Progenitor cell of endocrine pancreas (in vitro differentiated cells): ENCODE data around the gene PCCA. TPM values are rescaled to one million over a fixed set of nuclear protein-coding genes. Genes with fewer than 3 reads are reported as not detected.

Experiments
- DNase-seq: peaks from one replicate; pipeline ENCODE4 v3.0.0; 2021; ENCODE audit warnings: low spot score; ENCODE audit not compliant: unreplicated experiment
- H3K27ac Mint-ChIP-seq: 2 replicates; pipeline ENCODE4 v1.8.0; 2021; ENCODE audit warnings: mild to moderate bottlenecking, moderate library complexity, mixed read lengths
- H3K27me3 Mint-ChIP-seq: 2 replicates; pipeline ENCODE4 v1.8.0; 2021; ENCODE audit warnings: mixed read lengths
- H3K36me3 Mint-ChIP-seq: 2 replicates; pipeline ENCODE4 v1.8.0; 2022; ENCODE audit warnings: mixed read lengths; ENCODE audit not compliant: insufficient read depth
- H3K4me1 Mint-ChIP-seq: 2 replicates; pipeline ENCODE4 v1.8.0; 2021; ENCODE audit warnings: low read depth, mixed read lengths
- H3K4me3 Mint-ChIP-seq: 2 replicates; pipeline ENCODE4 v1.8.0; 2021; ENCODE audit warnings: low read depth, mild to moderate bottlenecking, moderate library complexity, mixed read lengths
- H3K9me3 Mint-ChIP-seq: 2 replicates; pipeline ENCODE4 v1.8.0; 2021; ENCODE audit warnings: low read depth, mixed read lengths
- long read RNA-seq: library from polyadenylated mRNA; unstranded; transcript quantifications from one replicate; pipeline ENCODE4 v2.0.0, GENCODE V29; 2020
- total RNA-seq: library from RNA; stranded (reverse); gene quantifications from 2 replicates; pipeline ENCODE4 v1.2.1, GENCODE V29; 2021
- TF ChIP-seq, protein P1 (sequence below): fragments of 200-600 bp; sonication (generic); IDR thresholded peaks from one replicate; pipeline ENCODE4 v1.5.0; 2021; ENCODE audit warnings: antibody characterized with exemption, mild to moderate bottlenecking; ENCODE audit not compliant: unreplicated experiment

The PCCA gene, protein sequence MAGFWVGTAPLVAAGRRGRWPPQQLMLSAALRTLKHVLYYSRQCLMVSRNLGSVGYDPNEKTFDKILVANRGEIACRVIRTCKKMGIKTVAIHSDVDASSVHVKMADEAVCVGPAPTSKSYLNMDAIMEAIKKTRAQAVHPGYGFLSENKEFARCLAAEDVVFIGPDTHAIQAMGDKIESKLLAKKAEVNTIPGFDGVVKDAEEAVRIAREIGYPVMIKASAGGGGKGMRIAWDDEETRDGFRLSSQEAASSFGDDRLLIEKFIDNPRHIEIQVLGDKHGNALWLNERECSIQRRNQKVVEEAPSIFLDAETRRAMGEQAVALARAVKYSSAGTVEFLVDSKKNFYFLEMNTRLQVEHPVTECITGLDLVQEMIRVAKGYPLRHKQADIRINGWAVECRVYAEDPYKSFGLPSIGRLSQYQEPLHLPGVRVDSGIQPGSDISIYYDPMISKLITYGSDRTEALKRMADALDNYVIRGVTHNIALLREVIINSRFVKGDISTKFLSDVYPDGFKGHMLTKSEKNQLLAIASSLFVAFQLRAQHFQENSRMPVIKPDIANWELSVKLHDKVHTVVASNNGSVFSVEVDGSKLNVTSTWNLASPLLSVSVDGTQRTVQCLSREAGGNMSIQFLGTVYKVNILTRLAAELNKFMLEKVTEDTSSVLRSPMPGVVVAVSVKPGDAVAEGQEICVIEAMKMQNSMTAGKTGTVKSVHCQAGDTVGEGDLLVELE
- total RNA-seq: 48.1 and 50.4 TPM in 2 replicates
- long read RNA-seq, transcript PCCA-201 (23 exons, 2,418 nt): minor isoform, 15 of 388 reads
- long read RNA-seq, transcript PCCA-202 (24 exons, 2,494 nt): major isoform, 239 of 388 reads
- long read RNA-seq, transcript PCCA-203 (23 exons, 2,481 nt): minor isoform, 27 of 388 reads
- long read RNA-seq, partial matches to known transcripts: 21 of 388 reads
- long read RNA-seq, other reads (novel, unspliced or antisense): 84 of 388 reads

DNA sequence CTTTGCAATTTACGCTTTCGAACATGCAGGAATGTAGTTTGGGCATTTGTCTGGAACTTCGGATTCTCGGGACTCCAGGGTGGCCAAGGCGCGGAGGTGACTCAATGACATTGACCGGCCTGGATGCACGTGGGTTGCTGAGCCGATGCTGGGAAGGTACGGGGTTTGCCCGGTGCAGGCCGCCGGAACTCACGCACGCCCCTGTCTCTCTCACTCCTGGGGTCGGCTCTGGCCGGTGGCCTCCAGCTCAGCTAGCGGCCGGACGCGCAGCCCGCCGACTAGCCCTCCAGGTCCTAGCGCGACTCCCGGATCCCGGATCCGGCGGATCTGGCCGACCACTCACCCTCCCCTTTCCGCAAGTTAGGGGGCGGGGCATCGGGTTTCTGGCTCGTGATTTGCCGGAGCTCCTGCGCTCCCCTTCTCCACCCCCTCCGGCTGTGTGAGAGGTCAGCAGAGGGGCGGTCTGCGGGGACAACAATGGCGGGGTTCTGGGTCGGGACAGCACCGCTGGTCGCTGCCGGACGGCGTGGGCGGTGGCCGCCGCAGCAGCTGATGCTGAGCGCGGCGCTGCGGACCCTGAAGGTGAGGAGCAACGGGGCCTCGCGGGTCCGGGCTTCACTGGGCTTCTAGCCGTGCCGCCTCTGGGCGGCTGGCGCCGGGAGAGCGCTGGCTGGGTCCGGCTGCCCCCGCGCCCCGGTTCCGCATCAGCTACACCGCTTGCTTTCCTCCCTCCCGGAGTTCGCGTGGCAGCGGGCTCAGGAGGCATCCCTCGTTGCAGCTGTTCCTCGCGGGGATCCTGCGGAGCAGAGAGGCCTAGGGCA lies at the start of gene PCCA:
Gene PCCA (plus strand): TSS at position 450 of the 821 bp plus-strand sequence. CDS start 28 bp downstream, at position 478.
- H3K9me3 Mint-ChIP-seq: no peaks in the 10 kb centered on the region
- TF ChIP-seq, protein P1, sequence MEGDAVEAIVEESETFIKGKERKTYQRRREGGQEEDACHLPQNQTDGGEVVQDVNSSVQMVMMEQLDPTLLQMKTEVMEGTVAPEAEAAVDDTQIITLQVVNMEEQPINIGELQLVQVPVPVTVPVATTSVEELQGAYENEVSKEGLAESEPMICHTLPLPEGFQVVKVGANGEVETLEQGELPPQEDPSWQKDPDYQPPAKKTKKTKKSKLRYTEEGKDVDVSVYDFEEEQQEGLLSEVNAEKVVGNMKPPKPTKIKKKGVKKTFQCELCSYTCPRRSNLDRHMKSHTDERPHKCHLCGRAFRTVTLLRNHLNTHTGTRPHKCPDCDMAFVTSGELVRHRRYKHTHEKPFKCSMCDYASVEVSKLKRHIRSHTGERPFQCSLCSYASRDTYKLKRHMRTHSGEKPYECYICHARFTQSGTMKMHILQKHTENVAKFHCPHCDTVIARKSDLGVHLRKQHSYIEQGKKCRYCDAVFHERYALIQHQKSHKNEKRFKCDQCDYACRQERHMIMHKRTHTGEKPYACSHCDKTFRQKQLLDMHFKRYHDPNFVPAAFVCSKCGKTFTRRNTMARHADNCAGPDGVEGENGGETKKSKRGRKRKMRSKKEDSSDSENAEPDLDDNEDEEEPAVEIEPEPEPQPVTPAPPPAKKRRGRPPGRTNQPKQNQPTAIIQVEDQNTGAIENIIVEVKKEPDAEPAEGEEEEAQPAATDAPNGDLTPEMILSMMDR: no peak

DNA sequence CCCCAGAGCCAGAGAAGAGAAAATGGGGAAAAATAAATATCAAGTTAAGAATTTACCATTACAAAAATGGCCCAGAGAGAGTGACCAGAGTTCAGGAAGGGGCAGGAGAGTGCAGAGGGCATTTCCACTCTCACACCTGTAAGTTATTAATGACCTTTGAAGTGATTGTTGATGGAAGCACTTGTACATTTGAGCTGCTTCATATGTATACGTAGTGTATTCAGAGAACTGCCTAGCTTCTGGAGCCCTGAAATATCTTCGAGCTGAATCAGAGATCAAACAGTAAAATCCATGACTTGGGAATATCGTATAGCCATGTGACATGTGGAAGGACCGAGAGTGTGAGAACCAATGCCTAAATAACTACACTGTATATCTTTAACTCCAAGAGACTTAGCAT lies 49.2 kb upstream of the PCCA start:
- H3K27ac Mint-ChIP-seq: no peak overlapping the region
- no peaks in the 10 kb centered on the region for H3K9me3 Mint-ChIP-seq

More for the DNA sequence above, at the start of gene PCCA:
- H3K27ac Mint-ChIP-seq: peak within 1 kb of the TSS; percentile 97
- H3K27me3 Mint-ChIP-seq: no peaks in the 10 kb centered on the region
- peaks cover 24% of the 10 kb centered on the region for H3K4me1 Mint-ChIP-seq
- peak; percentile 96 for DNase-seq
- H3K4me3 Mint-ChIP-seq: peak within 1 kb of the TSS; percentile 92
- peaks cover 4% of the 10 kb centered on the region for H3K36me3 Mint-ChIP-seq

DNA sequence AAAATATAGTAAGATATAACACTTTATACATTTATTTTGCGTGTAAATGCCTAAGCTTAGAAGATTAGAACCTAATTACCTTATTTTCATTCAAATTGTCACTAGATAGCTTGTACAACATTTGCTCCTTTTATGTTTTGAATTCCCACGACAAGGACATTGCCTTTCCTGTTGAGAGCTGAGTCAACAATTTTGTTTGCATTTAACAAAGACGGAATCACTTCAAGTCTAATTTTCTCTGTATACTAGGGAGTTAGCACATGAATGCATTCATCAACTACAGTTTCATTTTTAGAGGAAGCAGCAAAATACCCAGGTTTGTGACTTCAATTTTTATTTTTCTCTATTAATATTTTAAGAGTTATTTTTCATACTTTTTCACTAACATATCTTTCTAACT lies 48.7 kb upstream of the PCCA start:
- Mint-ChIP-seq H3K36me3 (no peaks in the 10 kb centered on the region), H3K27me3 (no peaks in the 10 kb centered on the region), H3K9me3 (no peaks in the 10 kb centered on the region), H3K4me1 (peaks cover 9% of the 10 kb centered on the region), H3K27ac (no peak overlapping the region), H3K4me3 (no peak overlapping the region)
- TF ChIP-seq, protein P1: no peak
- no peak for DNase-seq

More for the DNA sequence above, 49.2 kb upstream of the PCCA start:
- TF ChIP-seq, protein P1: no peak
- no peaks in the 10 kb centered on the region for H3K27me3 Mint-ChIP-seq
- DNase-seq: no peak
- H3K36me3 Mint-ChIP-seq: no peaks in the 10 kb centered on the region
- peaks cover 9% of the 10 kb centered on the region for H3K4me1 Mint-ChIP-seq
- no peak overlapping the region for H3K4me3 Mint-ChIP-seq

DNA sequence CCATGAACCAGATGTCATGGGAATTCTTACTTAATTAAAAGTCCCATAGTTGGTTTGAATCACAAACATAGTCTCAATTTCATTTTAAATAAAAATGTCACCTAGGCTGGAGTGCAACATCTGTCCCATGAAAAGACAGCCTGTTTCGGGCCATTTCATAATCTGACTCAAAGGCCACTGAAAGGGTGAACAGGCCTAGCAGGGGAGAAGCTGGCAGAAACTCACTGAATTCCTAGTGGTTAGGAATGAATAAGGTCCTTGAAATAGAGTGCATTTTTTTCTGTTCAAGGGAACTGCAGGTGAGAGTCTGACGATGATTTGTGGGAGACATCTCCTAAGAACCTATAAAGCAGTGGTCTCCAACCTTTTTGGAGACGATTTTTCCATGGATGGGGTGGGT lies 44.0 kb upstream of the PCCA start:
- Mint-ChIP-seq H3K27me3 (no peaks in the 10 kb centered on the region), H3K27ac (no peak overlapping the region), H3K36me3 (no peaks in the 10 kb centered on the region), H3K9me3 (no peaks in the 10 kb centered on the region), H3K4me3 (no peak overlapping the region), H3K4me1 (peaks cover 4% of the 10 kb centered on the region)
- TF ChIP-seq, protein P1: no peak
- DNase-seq: no peak
